K562 (cell line): Measurements from ENCODE around the gene HECW1.

Experiments used
- LCOR ChIP-seq: sonication (generic); formaldehyde crosslinking; IDR thresholded peaks from 2 replicates; pipeline ENCODE4 v1.8.0; 2022; ENCODE audit warnings: mild to moderate bottlenecking, missing genetic modification reagents
- TF ChIP-seq, protein P1 (sequence below): sonication (generic); formaldehyde crosslinking; IDR thresholded peaks from 2 replicates; pipeline ENCODE4 v1.8.0; 2022; ENCODE audit warnings: mild to moderate bottlenecking, missing genetic modification reagents

DNA sequence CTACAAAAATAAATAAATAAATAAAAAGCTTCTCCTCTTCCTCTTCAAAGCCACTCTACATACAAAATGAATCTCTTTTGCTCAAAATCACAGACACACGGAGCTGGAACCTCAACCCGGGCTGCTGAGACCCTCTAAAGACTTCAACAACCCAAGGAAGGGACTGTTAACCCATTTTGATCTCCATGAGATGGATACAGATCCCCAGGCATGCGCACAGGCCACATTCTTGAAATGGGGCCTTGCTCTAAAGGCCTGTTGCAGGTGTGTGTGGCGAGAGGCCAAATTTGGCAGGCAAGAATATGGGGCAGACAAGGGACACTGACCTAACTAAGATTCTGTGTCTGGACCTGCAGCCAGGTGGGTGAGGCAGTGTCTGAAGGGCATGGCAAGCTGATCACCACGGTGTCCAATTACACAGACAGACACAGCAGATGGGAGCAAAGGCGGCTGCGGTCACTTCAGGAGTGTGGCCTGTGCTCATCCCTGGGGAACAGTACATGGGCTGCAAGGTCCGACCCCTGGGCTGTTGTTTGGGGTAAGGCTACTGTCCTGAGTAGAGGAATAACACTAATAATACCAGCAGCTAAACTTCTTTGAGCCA, 219.8 kb downstream of the HECW1 start:
- no peak for TF ChIP-seq LCOR (CRISPR knock-in tag)
- TF ChIP-seq, protein P1, sequence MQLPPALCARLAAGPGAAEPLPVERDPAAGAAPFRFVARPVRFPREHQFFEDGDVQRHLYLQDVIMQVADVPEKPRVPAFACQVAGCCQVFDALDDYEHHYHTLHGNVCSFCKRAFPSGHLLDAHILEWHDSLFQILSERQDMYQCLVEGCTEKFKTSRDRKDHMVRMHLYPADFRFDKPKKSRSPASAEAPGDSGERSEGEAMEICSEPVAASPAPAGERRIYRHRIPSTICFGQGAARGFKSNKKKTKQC (CRISPR knock-in tag): no peak
